Measurements from ENCODE around the gene NBAS. TPM values are rescaled to one million over a fixed set of nuclear protein-coding genes. Genes with fewer than 3 reads are reported as not detected.

NBAS gene
- total and polyA plus RNA-seq, 2 donors (not counting 1 experiment from before 2014, with no cell fraction given) = 27.0 to 124 TPM

DNA sequence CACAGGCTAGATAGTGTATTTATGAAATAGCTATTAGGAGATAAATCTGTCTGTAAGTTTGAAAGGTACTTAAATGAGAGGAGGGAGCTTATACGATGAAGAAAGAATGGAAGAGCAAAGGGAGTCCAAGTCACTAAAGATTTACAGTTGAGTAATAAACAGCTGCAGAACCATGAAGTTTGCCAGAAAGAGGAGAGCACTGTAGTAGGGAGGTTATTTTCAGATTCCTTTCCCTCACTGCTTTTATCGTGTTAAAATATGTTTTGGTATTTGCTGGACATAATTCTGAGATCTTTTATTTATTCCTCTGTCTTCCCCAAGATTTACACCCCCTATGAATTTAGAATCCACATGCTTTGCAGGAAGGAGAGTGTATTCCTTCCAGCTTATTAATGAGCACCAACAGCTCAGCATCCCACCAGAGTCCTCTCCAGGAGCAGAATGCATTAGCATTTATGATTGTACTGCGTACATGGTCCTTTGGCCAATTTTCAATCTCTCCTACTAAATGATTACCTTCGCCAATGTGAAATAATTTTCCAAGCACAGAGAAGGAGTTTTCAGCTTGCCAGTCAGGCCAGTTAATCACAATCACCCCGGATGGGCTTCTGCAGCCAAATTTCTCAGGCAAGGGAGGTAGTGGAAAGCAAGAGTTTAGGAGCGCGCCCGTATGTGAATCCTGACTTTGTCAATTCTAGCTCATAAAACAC, 297.0 kb downstream of the NBAS start:
- H3K4me3 ChIP-seq (replicated peaks in 1 of 4; ENCODE audit: control extremely low read depth in 1 of 4, insufficient read depth in 1 of 4, low read depth in 3 of 4, low read length in 4 of 4) = no peak overlapping the region
- no peak overlapping the region for H3K27ac ChIP-seq (ENCODE audit: insufficient read depth, low read length)
- no peak overlapping the region for H3K9ac ChIP-seq (ENCODE audit: insufficient read depth, low read length)
- no peak for TF ChIP-seq EZH2 (IDR thresholded peaks at IDR 0.05; ENCODE audit: low read length, missing control alignments)
- TF ChIP-seq, protein P1, sequence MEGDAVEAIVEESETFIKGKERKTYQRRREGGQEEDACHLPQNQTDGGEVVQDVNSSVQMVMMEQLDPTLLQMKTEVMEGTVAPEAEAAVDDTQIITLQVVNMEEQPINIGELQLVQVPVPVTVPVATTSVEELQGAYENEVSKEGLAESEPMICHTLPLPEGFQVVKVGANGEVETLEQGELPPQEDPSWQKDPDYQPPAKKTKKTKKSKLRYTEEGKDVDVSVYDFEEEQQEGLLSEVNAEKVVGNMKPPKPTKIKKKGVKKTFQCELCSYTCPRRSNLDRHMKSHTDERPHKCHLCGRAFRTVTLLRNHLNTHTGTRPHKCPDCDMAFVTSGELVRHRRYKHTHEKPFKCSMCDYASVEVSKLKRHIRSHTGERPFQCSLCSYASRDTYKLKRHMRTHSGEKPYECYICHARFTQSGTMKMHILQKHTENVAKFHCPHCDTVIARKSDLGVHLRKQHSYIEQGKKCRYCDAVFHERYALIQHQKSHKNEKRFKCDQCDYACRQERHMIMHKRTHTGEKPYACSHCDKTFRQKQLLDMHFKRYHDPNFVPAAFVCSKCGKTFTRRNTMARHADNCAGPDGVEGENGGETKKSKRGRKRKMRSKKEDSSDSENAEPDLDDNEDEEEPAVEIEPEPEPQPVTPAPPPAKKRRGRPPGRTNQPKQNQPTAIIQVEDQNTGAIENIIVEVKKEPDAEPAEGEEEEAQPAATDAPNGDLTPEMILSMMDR (conservative IDR thresholded peaks at IDR 0.05 in 1 of 2, IDR thresholded peaks at IDR 0.05 in 1 of 2; ENCODE audit: low read depth in 1 of 2, low read length in 2 of 2) = no peak
- H3K79me2 ChIP-seq (ENCODE audit: control insufficient read depth, insufficient read depth, low read length) = no peaks in the 10 kb centered on the region
- H3K9me3 ChIP-seq (ENCODE audit: control insufficient read depth, insufficient read depth, low read depth, low read length) = no peaks in the 10 kb centered on the region
- H2AFZ ChIP-seq (ENCODE audit: low read length) = no peak overlapping the region
- no peaks in the 10 kb centered on the region for H3K27me3 ChIP-seq (ENCODE audit: control insufficient read depth, insufficient read depth, low read length)
- no peaks in the 10 kb centered on the region for H3K4me1 ChIP-seq (ENCODE audit: control insufficient read depth, extremely low read depth, insufficient read depth, low read length)
- no peaks in the 10 kb centered on the region for H3K36me3 ChIP-seq (ENCODE audit: control insufficient read depth, insufficient read depth, low read length)
- no peak for DNase-seq (ENCODE audit: low read depth in 2 of 2)
- no peaks in the 10 kb centered on the region for H4K20me1 ChIP-seq (ENCODE audit: control insufficient read depth, extremely low read depth, insufficient read depth, low read length)
- no peak overlapping the region for H3K4me2 ChIP-seq (ENCODE audit: extremely low read depth, insufficient read depth, low read length)

DNA sequence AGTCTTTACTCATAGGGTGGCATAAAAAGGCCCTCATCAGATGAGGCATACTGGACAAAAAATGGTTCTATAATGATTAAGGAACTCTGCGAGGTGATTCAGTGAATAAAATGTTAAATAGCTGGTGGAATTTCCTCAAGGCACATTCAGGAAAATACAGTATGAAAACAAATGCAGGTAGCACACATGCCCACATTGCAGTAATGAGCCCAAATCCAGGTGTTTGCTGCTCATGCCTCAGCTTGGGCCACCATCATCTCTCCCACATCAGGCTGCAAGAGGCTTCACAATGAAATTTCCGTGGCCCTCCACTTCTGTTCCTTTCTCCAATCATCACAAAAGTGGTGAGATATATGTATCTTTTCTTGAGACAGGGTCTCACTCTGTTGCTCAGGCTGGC, 298.3 kb downstream of the NBAS start:
- Histone ChIP-seq H3K9ac (ENCODE audit: insufficient read depth, low read length) (no peak overlapping the region), H3K9me3 (ENCODE audit: control insufficient read depth, insufficient read depth, low read depth, low read length) (no peaks in the 10 kb centered on the region), H3K4me1 (ENCODE audit: control insufficient read depth, extremely low read depth, insufficient read depth, low read length) (no peaks in the 10 kb centered on the region), H3K4me2 (ENCODE audit: extremely low read depth, insufficient read depth, low read length) (no peak overlapping the region), H3K4me3 (replicated peaks in 1 of 4; ENCODE audit: control extremely low read depth in 1 of 4, insufficient read depth in 1 of 4, low read depth in 3 of 4, low read length in 4 of 4) (no peak overlapping the region), H2AFZ (ENCODE audit: low read length) (no peak overlapping the region), H4K20me1 (ENCODE audit: control insufficient read depth, extremely low read depth, insufficient read depth, low read length) (no peaks in the 10 kb centered on the region), H3K79me2 (ENCODE audit: control insufficient read depth, insufficient read depth, low read length) (no peaks in the 10 kb centered on the region), H3K27me3 (ENCODE audit: control insufficient read depth, insufficient read depth, low read length) (no peaks in the 10 kb centered on the region), H3K27ac (ENCODE audit: insufficient read depth, low read length) (no peak overlapping the region), H3K36me3 (ENCODE audit: control insufficient read depth, insufficient read depth, low read length) (no peaks in the 10 kb centered on the region)
- no peak for DNase-seq (ENCODE audit: low read depth in 2 of 2)
- TF ChIP-seq, protein P1 (conservative IDR thresholded peaks at IDR 0.05 in 1 of 2, IDR thresholded peaks at IDR 0.05 in 1 of 2; ENCODE audit: low read depth in 1 of 2, low read length in 2 of 2) = no peak
- TF ChIP-seq EZH2 (IDR thresholded peaks at IDR 0.05; ENCODE audit: low read length, missing control alignments) = no peak

DNA sequence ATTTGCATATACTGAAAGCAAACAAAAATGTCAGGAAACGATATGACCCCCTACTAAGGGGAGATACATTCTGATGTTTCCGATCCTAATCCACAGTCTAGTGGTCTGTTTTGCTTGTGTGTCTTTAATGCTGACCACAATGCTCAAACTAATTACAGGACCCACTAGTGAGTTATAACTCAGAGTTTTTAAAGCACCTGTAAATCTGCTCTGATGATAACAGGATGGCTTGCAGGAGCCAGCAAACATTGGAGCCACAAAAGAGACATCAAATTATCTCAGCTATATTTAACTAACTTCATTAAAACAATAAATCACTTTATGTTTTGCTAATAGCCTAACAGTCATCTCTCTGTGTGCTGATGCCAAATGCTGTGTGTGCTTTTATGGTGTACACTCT, 300.3 kb downstream of the NBAS start:
- Histone ChIP-seq H3K79me2 (ENCODE audit: control insufficient read depth, insufficient read depth, low read length) (no peaks in the 10 kb centered on the region), H3K36me3 (ENCODE audit: control insufficient read depth, insufficient read depth, low read length) (no peaks in the 10 kb centered on the region), H3K4me3 (replicated peaks in 1 of 4; ENCODE audit: control extremely low read depth in 1 of 4, insufficient read depth in 1 of 4, low read depth in 3 of 4, low read length in 4 of 4) (no peak overlapping the region), H3K27me3 (ENCODE audit: control insufficient read depth, insufficient read depth, low read length) (no peaks in the 10 kb centered on the region), H3K4me2 (ENCODE audit: extremely low read depth, insufficient read depth, low read length) (no peak overlapping the region), H3K27ac (ENCODE audit: insufficient read depth, low read length) (no peak overlapping the region), H3K9me3 (ENCODE audit: control insufficient read depth, insufficient read depth, low read depth, low read length) (no peaks in the 10 kb centered on the region), H3K4me1 (ENCODE audit: control insufficient read depth, extremely low read depth, insufficient read depth, low read length) (no peaks in the 10 kb centered on the region), H2AFZ (ENCODE audit: low read length) (no peak overlapping the region), H4K20me1 (ENCODE audit: control insufficient read depth, extremely low read depth, insufficient read depth, low read length) (no peaks in the 10 kb centered on the region), H3K9ac (ENCODE audit: insufficient read depth, low read length) (no peak overlapping the region)
- TF ChIP-seq, protein P1 (conservative IDR thresholded peaks at IDR 0.05 in 1 of 2, IDR thresholded peaks at IDR 0.05 in 1 of 2; ENCODE audit: low read depth in 1 of 2, low read length in 2 of 2) = no peak
- no peak for TF ChIP-seq EZH2 (IDR thresholded peaks at IDR 0.05; ENCODE audit: low read length, missing control alignments)
- no peak for DNase-seq (ENCODE audit: low read depth in 2 of 2)
